Vagina (tissue), 2 donors: ENCODE data around the gene TMPRSS11E.
"Not testable (repeated sequence)": the region's sequence is repeated elsewhere in the genome, so short reads cannot be mapped to it uniquely, and the experiment has no call there.

ENCODE experiments used
- POLR2AphosphoS5 ChIP-seq, 2 donors: sonication (generic); formaldehyde crosslinking; IDR thresholded peaks; one replicate each; pipeline ENCODE4 v1.9.0; 2017; ENCODE audit warnings: antibody characterized with exemption in 2 of 2, mild to moderate bottlenecking in 2 of 2, low read depth in 1 of 2; ENCODE audit not compliant: insufficient read depth in 1 of 2
- TF ChIP-seq, protein P1 (sequence below), 3 experiments: fragments of 450-650 bp in 2 of 3; fragments of 200-600 bp in 1 of 3; sonication (generic) in 1 of 3; IDR thresholded peaks; one replicate each; pipeline ENCODE4 v1.5.1; 2017 to 2019; ENCODE audit warnings: antibody characterized with exemption in 3 of 3, mild to moderate bottlenecking in 2 of 3, moderate library complexity in 2 of 3

DNA sequence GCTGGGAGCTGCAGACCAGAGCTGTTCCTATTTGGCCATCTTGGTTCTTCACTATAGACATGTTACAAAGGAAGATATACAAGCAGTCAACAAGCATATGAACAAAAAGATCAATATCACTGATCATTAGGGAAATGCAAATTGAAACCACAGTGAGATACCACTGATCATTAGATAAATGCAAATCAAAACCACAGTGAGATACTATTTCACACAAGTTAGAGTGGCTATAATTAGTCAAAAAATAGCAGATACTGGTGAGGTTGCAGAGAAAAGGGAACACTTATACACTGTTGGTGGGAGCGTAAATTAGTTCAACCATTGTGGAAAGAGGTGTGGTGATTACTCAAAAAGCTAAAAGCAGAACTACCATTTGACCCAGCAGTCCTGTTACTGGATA, 58.2 kb downstream of the TMPRSS11E start:
- TF ChIP-seq, protein P1, sequence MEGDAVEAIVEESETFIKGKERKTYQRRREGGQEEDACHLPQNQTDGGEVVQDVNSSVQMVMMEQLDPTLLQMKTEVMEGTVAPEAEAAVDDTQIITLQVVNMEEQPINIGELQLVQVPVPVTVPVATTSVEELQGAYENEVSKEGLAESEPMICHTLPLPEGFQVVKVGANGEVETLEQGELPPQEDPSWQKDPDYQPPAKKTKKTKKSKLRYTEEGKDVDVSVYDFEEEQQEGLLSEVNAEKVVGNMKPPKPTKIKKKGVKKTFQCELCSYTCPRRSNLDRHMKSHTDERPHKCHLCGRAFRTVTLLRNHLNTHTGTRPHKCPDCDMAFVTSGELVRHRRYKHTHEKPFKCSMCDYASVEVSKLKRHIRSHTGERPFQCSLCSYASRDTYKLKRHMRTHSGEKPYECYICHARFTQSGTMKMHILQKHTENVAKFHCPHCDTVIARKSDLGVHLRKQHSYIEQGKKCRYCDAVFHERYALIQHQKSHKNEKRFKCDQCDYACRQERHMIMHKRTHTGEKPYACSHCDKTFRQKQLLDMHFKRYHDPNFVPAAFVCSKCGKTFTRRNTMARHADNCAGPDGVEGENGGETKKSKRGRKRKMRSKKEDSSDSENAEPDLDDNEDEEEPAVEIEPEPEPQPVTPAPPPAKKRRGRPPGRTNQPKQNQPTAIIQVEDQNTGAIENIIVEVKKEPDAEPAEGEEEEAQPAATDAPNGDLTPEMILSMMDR (IDR thresholded peaks at IDR 0.05), result not testable (repeated sequence)
- not testable (repeated sequence) for TF ChIP-seq POLR2AphosphoS5 (IDR thresholded peaks at IDR 0.05; ENCODE audit: insufficient read depth in 1 of 2, low read depth in 1 of 2)
